Measurements from ENCODE around the gene THYN1.

The THYN1 gene

DNA sequence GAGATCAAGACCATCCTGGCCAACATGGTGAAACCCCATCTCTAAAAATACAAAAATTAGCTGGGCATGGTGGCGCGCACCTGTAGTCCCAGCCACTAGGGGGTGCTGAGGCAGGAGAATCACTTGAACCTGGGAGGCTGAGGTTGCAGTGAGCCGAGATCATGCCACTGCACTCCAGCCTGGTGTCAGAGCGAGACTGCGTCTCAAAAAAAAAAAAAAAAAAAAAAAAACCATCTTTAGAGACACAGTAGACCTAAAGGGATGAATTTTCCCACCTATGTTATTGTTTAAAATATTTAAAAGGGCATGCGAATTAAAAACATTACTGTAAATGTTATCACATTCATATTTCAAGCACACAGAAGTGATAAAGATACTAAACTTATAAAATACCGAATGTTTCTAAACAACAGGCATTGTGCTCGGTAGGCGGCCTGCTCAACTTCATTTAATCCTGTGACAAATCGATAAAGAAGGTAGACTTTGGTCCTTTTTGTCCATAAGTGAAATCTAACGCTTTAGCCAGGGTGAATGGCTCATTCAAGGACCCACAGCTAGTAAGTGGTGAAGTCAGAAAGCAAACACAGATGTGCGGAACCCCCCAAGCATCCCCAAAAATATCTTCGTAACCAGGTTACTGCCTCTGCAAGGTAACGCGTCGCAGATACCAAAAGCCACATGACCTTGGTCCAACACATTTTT lies 45.5 kb downstream of the THYN1 start:
- peak; percentile 13 for DNase-seq

DNA sequence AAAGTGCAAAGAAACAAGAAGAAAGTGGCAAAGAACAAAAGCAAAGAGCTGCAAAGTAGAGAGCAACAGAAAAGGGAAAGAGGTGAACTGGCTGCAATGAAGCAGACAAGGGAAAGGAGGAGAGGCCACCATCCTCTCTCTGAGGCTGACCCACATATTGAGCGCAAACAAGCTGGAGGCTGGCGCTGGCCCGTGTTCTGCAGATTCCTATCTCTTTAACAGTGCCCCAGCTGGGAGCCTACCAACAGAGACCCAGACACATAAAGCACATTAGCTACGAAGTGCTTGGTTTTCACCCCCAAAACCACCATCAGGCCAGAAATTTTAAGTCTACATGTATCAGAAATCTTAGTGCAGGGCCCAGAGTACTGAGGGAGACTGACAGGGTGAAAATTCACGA lies 47.0 kb downstream of the THYN1 start:
- no peak for DNase-seq

DNA sequence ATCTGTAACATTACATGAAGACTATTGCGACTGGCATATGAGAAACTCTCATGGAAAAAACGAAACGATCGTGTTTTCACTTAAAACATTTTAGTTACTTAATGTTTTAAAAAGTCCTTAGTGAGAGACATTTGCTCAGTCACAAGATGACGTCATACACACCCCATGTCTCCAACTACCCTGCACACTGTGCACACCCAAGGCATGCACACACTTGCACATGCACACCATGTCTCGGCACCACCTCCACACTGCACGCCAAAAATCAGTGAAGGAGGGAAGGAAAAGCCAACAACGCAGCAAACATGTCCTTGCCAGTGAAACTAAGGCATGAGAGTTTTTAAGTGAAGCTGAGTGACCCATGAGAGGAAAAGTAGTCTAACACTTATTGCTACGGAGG lies 47.4 kb downstream of the THYN1 start:
- no peak for DNase-seq

DNA sequence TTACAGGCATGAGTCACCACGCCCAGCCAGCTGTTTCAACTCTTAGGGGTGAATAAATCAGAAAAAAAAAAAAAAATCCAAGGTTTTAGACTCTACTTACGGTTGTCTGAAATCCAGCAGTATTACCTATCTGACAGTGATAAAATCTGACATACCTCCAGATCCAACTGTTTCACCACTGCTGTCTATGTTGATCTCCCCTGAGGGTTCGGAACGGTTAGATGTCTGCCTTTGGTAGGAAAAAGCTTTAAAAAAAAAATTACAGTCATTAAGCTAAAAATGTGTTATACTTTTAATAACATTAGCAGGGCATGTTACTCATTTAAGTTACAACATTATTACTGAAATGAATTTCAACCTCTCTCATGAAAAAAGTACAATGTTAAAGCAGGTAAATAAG lies 50.5 kb downstream of the THYN1 start:
- DNase-seq, result no peak

DNA sequence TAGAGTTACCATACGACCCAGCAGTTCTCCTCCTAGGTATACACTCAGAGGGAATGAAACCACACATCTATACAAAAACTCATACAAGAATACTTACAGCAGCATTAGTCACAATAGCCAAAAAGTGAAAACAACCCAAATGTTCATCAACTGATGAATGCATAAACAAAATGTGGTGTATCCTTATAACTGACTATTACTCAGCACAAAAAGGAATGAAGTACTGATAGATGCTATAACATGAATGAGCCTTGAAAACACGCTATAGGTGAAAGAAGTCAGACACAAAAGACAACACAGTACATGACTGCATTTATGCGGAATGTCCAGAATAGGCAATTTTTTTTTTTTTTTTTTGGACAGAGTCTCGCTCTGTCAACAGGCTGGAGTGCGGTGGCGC lies 52.5 kb downstream of the THYN1 start:
- no peak for DNase-seq

DNA sequence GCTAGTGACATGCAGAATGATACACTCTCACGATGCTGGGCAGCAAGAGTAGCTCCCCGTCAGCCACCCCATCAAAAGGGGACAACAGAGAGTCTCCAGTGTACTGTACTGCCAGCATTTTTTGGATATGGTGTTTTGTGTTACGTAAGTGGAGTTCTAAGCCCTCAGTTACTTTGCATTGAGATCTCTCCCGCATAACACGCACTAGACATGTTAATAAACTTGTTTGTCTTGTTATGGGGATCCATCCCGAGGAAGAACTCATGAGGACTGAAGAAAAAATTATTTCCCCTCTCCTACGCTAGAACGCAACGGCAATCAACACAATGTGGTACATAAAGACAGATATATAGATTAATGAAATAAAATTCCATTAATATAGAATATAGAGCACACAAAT lies 53.6 kb downstream of the THYN1 start:
- no peak for DNase-seq

All from kidney glomerular epithelial cell (primary cell).